A549 (cell line): Measurements from ENCODE around the gene ARRDC4. TPM values are rescaled to one million over a fixed set of nuclear protein-coding genes. Genes with fewer than 3 reads are reported as not detected.

Experiments
- ATAC-seq, 2 experiments: fragments of 200-7000 bp in 1 of 2; fragments of >200 bp in 1 of 2; cut with Nextera tagmentation in 1 of 2; cut with Tn5 transposase in 1 of 2; 3 replicates each; pipeline versions ENCODE4 v1.8.0 to v1.9.1; 2018 to 2020; ENCODE audit warnings: mild to moderate bottlenecking in 1 of 2, moderate library complexity in 1 of 2
- CTCF ChIA-PET: fragments of 300-600 bp; sonication (Branson Sonifier 250); formaldehyde crosslinking; extraction: SDS; loops from one replicate; lab custom pipeline; 2021; ENCODE audit warnings: antibody characterized with exemption, inconsistent platforms; lab: Yijun Ruan, JAX
- POLR2A ChIA-PET: fragments of 350-600 bp; formaldehyde crosslinking; extraction: SDS; loops from one replicate; lab custom pipeline; 2021; ENCODE audit warnings: antibody characterized with exemption, inconsistent platforms; lab: Yijun Ruan, JAX
- DNase-seq, 2 experiments: peaks; one replicate each; pipeline versions ENCODE4 v3.0.0 to v3.0.0-alpha.2; 2011 to 2016; ENCODE audit warnings: low read depth in 1 of 2, low spot score in 1 of 2
- FAIRE-seq: peaks from 2 replicates; lab custom pipeline; 2011; peaks lifted over from hg19 to GRCh38; lab: Jason Lieb, UNC
- H3K27ac ChIP-seq, 2 experiments: fragments of >200 bp; sonication (Bioruptor Twin); formaldehyde crosslinking; 3 replicates each; pipeline ENCODE4 v1.5.1; 2016 to 2017
- H3K4me1 ChIP-seq: fragments of >200 bp; sonication (Bioruptor Twin); formaldehyde crosslinking; 3 replicates; pipeline ENCODE4 v1.6.1; 2016
- H3K4me2 ChIP-seq: fragments of >200 bp; sonication (Bioruptor Twin); formaldehyde crosslinking; 3 replicates; pipeline ENCODE4 v1.6.1; 2016
- H3K4me3 ChIP-seq: fragments of >200 bp; sonication (Bioruptor Twin); formaldehyde crosslinking; 3 replicates; pipeline ENCODE4 v1.5.1; 2016
- H3K9me3 ChIP-seq: fragments of >200 bp; sonication (Bioruptor Twin); formaldehyde crosslinking; 3 replicates; pipeline ENCODE4 v1.6.1; 2016
- CHD4 ChIP-seq: fragments of 200-600 bp; sonication (generic); IDR thresholded peaks from 2 replicates; pipeline ENCODE4 v1.6.1; 2016; ENCODE audit warnings: antibody characterized with exemption, mild to moderate bottlenecking, borderline replicate concordance
- EHMT2 ChIP-seq: fragments of 200-600 bp; sonication (generic); IDR thresholded peaks from 2 replicates; pipeline ENCODE4 v1.6.1; 2016; ENCODE audit warnings: antibody characterized with exemption, low read depth, mild to moderate bottlenecking, moderate library complexity
- ELK1 ChIP-seq: fragments of 150-350 bp; IDR thresholded peaks from 2 replicates; pipeline ENCODE4 v1.6.1; 2014; ENCODE audit warnings: low read depth, mild to moderate bottlenecking, low read length
- FOXS1 ChIP-seq: fragments of 250-450 bp; sonication (Bioruptor Pico); IDR thresholded peaks from 2 replicates; pipeline ENCODE4 v1.5.0; 2020; ENCODE audit warnings: mild to moderate bottlenecking, moderate library complexity
- HOXA7 ChIP-seq: fragments of 250-450 bp; sonication (Bioruptor Pico); IDR thresholded peaks from 2 replicates; pipeline ENCODE4 v1.5.0; 2020; ENCODE audit warnings: mild to moderate bottlenecking, moderate library complexity
- HOXB13 ChIP-seq: fragments of 250-450 bp; sonication (Bioruptor Pico); IDR thresholded peaks from 2 replicates; pipeline ENCODE4 v1.5.0; 2020; ENCODE audit warnings: low read depth, mild to moderate bottlenecking, moderate library complexity
- HOXB5 ChIP-seq: fragments of 250-450 bp; sonication (Bioruptor Pico); IDR thresholded peaks from 2 replicates; pipeline ENCODE4 v1.5.0; 2020; ENCODE audit warnings: mild to moderate bottlenecking, moderate library complexity
- JUNB ChIP-seq: fragments of >200 bp; sonication (Bioruptor Twin); formaldehyde crosslinking; IDR thresholded peaks from 2 replicates; pipeline ENCODE4 v1.6.1; 2016
- KDM5A ChIP-seq: fragments of 200-600 bp; sonication (generic); IDR thresholded peaks from 2 replicates; pipeline ENCODE4 v1.6.1; 2016; ENCODE audit warnings: antibody characterized with exemption, mild to moderate bottlenecking
- MAZ ChIP-seq: fragments of 150-350 bp; IDR thresholded peaks from 2 replicates; pipeline ENCODE4 v1.6.1; 2014; ENCODE audit warnings: antibody characterized with exemption, low read depth, low read length, borderline replicate concordance
- MYC ChIP-seq: IDR thresholded peaks from 2 replicates; pipeline ENCODE4 v1.6.1; 2012; ENCODE audit warnings: mild to moderate bottlenecking, inconsistent platforms, low read length, improper control_type of control experiment, borderline replicate concordance
- NFE2L2 ChIP-seq: fragments of 150-350 bp; conservative IDR thresholded peaks from 2 replicates; pipeline ENCODE4 v1.6.1; 2014; ENCODE audit warnings: low read length
- NR3C1 ChIP-seq: fragments of >200 bp; sonication (Bioruptor Twin); formaldehyde crosslinking; IDR thresholded peaks from 3 replicates; pipeline ENCODE4 v1.6.1; 2017
- PBX3 ChIP-seq: IDR thresholded peaks from 2 replicates; pipeline ENCODE4 v1.6.1; 2012
- POLR2A ChIP-seq: IDR thresholded peaks from 2 replicates; pipeline ENCODE4 v1.6.1; 2012; ENCODE audit warnings: mild to moderate bottlenecking, low read length
- RAD21 ChIP-seq, 2 experiments: fragments of >200 bp in 1 of 2; sonication (Bioruptor Twin) in 1 of 2; formaldehyde crosslinking in 1 of 2; IDR thresholded peaks in 1 of 2; conservative IDR thresholded peaks in 1 of 2; 2 replicates in 1 of 2; 3 replicates in 1 of 2; pipeline ENCODE4 v1.6.1; 2012 to 2018; ENCODE audit warnings: inconsistent platforms in 1 of 2
- RARB ChIP-seq: fragments of 250-450 bp; sonication (Bioruptor Pico); IDR thresholded peaks from 2 replicates; pipeline ENCODE4 v1.8.0; 2021; ENCODE audit warnings: mild to moderate bottlenecking, moderate library complexity
- TFCP2L1 ChIP-seq: fragments of 250-450 bp; sonication (Bioruptor Pico); IDR thresholded peaks from 2 replicates; pipeline ENCODE4 v1.5.0; 2021; ENCODE audit warnings: mild to moderate bottlenecking
- ZC3H11A ChIP-seq: fragments of 450-650 bp; IDR thresholded peaks from 2 replicates; pipeline ENCODE4 v1.6.1; 2014; ENCODE audit warnings: antibody characterized with exemption, mild to moderate bottlenecking
- ZNF302 ChIP-seq: fragments of 250-450 bp; sonication (Bioruptor Pico); IDR thresholded peaks from 2 replicates; pipeline ENCODE4 v1.9.0; 2021; ENCODE audit warnings: inconsistent platforms, mild to moderate bottlenecking, moderate library complexity
- ZSCAN20 ChIP-seq: fragments of 250-450 bp; sonication (Bioruptor Pico); IDR thresholded peaks from 2 replicates; pipeline ENCODE4 v1.8.0; 2022; ENCODE audit warnings: mild to moderate bottlenecking, moderate library complexity
- WGBS: methylation state at CpG from one replicate; pipeline ENCODE4 v1.1.6; 2017; ENCODE audit errors: missing lambda C conversion rate; 5-methylcytosine and 5-hydroxymethylcytosine counted together
- polyA plus RNA-seq, 4 experiments: library from polyadenylated mRNA; depleted of rRNA in 3 of 4; stranded (reverse); fragments of >200 nt; fragmentation: RNase III in 1 of 4; extraction: RNeasy Plus Mini Kit Qiagen cat#74134 plus additional on column Dnase treatment in 1 of 4; gene quantifications; 2 replicates in 3 of 4; 3 replicates in 1 of 4; pipeline ENCODE4 v1.2.3, GENCODE V29; 2011 to 2017

The ARRDC4 gene
- polyA plus RNA-seq, 2 of the 4 experiments (the other 2 are of a cell fraction) = 0.19 to 2.2 TPM

- POLR2A ChIA-PET = no interaction called here
- no peak overlapping the region for H3K4me3 ChIP-seq
- CTCF ChIA-PET = no interaction called here
- no peak for TF ChIP-seq MAZ
- no peak for TF ChIP-seq MYC
- no peak for TF ChIP-seq ZNF302 (CRISPR knock-in tag)
- no peak for TF ChIP-seq FOXS1
- TF ChIP-seq EHMT2 = no peak
- no peak for TF ChIP-seq HOXA7 (CRISPR knock-in tag)
- TF ChIP-seq PBX3 = no peak
- TF ChIP-seq ZSCAN20 (CRISPR knock-in tag) = no peak
- TF ChIP-seq NFE2L2 = no peak
- TF ChIP-seq ZC3H11A = no peak
- no peak overlapping the region for H3K27ac ChIP-seq
- WGBS = 37% methylated on average over 3 of the region's 3 CpGs
- no peak for ATAC-seq
- peak; percentile 54 for FAIRE-seq
- H3K4me1 ChIP-seq = no peaks in the 10 kb centered on the region
- H3K4me2 ChIP-seq = no peak overlapping the region
- peaks cover 14% of the 10 kb centered on the region; the same call in 2 of the 3 replicates for H3K9me3 ChIP-seq
- DNase-seq = no peak
Observed at GRCh38 chr15:98002419-98002818, 41.9 kb downstream of the ARRDC4 start.

GRCh38 chr15:98002866-98003265 lies 42.4 kb downstream of the ARRDC4 start:
- peaks cover 14% of the 10 kb centered on the region; the same call in 2 of the 3 replicates for H3K9me3 ChIP-seq
- H3K4me1 ChIP-seq = no peaks in the 10 kb centered on the region
- no peak overlapping the region for H3K27ac ChIP-seq
- no peak overlapping the region for H3K4me3 ChIP-seq
- WGBS = 55% methylated on average over 4 of the region's 4 CpGs
- ATAC-seq (no peak), DNase-seq (no peak), FAIRE-seq (no peak)
- TF ChIP-seq NFE2L2 (no peak), JUNB (no peak), HOXB13 (CRISPR knock-in tag) (no peak), POLR2A (no peak), NR3C1 (no peak), HOXB5 (no peak), RAD21 (conservative IDR thresholded peaks at IDR 0.05 in 1 of 2, IDR thresholded peaks at IDR 0.05 in 1 of 2) (no peak), ELK1 (no peak)
- ChIA-PET CTCF (no interaction called here), POLR2A (no interaction called here)
- H3K4me2 ChIP-seq = no peak overlapping the region

GRCh38 chr15:98003518-98003917 lies 43.0 kb downstream of the ARRDC4 start:
- ChIA-PET POLR2A (no interaction called here), CTCF (no interaction called here)
- H3K27ac ChIP-seq = no peak overlapping the region
- H3K4me2 ChIP-seq = no peak overlapping the region
- FAIRE-seq (no peak), ATAC-seq (no peak), DNase-seq (no peak)
- H3K9me3 ChIP-seq = peaks cover 14% of the 10 kb centered on the region; the same call in 2 of the 3 replicates
- TF ChIP-seq NR3C1 (no peak), CHD4 (no peak), RAD21 (conservative IDR thresholded peaks at IDR 0.05 in 1 of 2, IDR thresholded peaks at IDR 0.05 in 1 of 2) (no peak), ZSCAN20 (CRISPR knock-in tag) (no peak), MYC (no peak), KDM5A (no peak), TFCP2L1 (CRISPR knock-in tag) (no peak), ZNF302 (CRISPR knock-in tag) (no peak), RARB (CRISPR knock-in tag) (no peak)
- no peak overlapping the region for H3K4me3 ChIP-seq
- WGBS = 5% methylated on average over 5 of the region's 5 CpGs
- no peaks in the 10 kb centered on the region for H3K4me1 ChIP-seq
